ENCODE results near the gene OR9Q1.

DNA sequence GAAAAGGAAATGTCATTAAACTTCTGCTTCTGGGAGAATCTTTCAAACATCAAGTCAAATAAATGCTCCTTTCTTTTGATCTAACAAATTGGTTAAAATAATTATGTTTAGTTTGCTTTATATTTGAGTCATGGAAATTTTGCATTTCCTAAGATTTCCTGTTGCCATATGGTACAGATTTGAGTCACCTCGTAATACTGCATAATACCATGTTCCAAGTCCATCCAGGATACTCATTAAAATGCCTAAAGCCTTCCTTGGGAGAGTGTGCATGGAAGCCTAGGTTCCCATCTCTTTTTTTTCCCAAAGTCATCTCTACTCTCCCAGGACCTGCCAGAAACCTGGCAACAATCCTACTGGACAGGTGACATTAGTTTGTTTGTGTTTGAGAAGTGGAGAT is 97.4 kb downstream of the OR9Q1 start:
- no peak for TF ChIP-seq POLR2A (IDR thresholded peaks at IDR 0.05)
- TF ChIP-seq CTCF (IDR thresholded peaks at IDR 0.05), result no peak
- TF ChIP-seq POLR2AphosphoS5 (IDR thresholded peaks at IDR 0.05; ENCODE audit: insufficient read depth in 1 of 2, low read depth in 1 of 2), result no peak

Measured in vagina (tissue), 2 donors.